Mesothelial cell of epicardium (in vitro differentiated cells): ENCODE results near the gene SUMO2. TPM values are rescaled to one million over a fixed set of nuclear protein-coding genes. Genes with fewer than 3 reads are reported as not detected.
"Not testable (repeated sequence)": the region's sequence is repeated elsewhere in the genome, so short reads cannot be mapped to it uniquely, and the experiment has no call there.

Experiments
- DNase-seq, 2 experiments: peaks; one replicate each; pipeline ENCODE4 v3.0.0; 2021; ENCODE audit warnings: low spot score in 2 of 2; ENCODE audit not compliant: unreplicated experiment in 2 of 2
- H3K27ac Mint-ChIP-seq: 2 replicates; pipeline ENCODE4 v1.8.0; 2021; ENCODE audit warnings: mixed read lengths
- H3K27me3 Mint-ChIP-seq: 2 replicates; pipeline ENCODE4 v1.8.0; 2021; ENCODE audit warnings: low read depth, mixed read lengths
- H3K36me3 Mint-ChIP-seq: 2 replicates; pipeline ENCODE4 v1.8.0; 2021; ENCODE audit warnings: mixed read lengths
- H3K4me1 Mint-ChIP-seq: 2 replicates; pipeline ENCODE4 v1.8.0; 2021; ENCODE audit warnings: mixed read lengths
- H3K4me3 Mint-ChIP-seq: 2 replicates; pipeline ENCODE4 v1.8.0; 2021; ENCODE audit warnings: mild to moderate bottlenecking, moderate library complexity, mixed read lengths
- H3K9me3 Mint-ChIP-seq: 2 replicates; pipeline ENCODE4 v1.8.0; 2021; ENCODE audit warnings: mixed read lengths
- total RNA-seq: library from RNA; stranded (reverse); gene quantifications from 3 replicates; pipeline ENCODE4 v1.2.1, GENCODE V29; 2021
- TF ChIP-seq, protein P1 (sequence below): fragments of 200-600 bp; sonication (generic); IDR thresholded peaks from one replicate; pipeline ENCODE4 v1.5.0; 2021; ENCODE audit warnings: antibody characterized with exemption; ENCODE audit not compliant: unreplicated experiment

The SUMO2 gene
- total RNA-seq, 1 donor from 2014 or later = 542 TPM

DNA sequence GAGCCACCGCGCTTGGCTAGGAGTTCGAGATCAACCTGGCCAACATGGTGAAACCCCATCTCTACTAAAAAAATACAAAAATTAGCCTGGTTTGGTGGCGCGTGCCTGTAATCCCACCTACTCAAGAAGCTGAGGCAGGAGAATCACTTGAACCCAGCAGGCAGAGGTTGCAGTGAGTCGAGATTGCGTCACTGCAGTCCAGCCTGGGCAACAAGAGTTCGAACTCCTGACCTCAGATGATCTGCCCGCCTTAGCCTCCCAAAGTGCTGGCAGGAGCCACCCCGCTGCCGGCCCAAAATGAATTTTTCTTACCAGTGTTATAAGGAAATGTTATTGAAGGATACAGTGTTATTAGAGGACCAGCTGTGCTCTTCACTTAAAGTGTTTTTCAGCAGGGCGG, 25.0 kb upstream of the SUMO2 start:
- H3K9me3 Mint-ChIP-seq = no peaks in the 10 kb centered on the region
- TF ChIP-seq, protein P1, sequence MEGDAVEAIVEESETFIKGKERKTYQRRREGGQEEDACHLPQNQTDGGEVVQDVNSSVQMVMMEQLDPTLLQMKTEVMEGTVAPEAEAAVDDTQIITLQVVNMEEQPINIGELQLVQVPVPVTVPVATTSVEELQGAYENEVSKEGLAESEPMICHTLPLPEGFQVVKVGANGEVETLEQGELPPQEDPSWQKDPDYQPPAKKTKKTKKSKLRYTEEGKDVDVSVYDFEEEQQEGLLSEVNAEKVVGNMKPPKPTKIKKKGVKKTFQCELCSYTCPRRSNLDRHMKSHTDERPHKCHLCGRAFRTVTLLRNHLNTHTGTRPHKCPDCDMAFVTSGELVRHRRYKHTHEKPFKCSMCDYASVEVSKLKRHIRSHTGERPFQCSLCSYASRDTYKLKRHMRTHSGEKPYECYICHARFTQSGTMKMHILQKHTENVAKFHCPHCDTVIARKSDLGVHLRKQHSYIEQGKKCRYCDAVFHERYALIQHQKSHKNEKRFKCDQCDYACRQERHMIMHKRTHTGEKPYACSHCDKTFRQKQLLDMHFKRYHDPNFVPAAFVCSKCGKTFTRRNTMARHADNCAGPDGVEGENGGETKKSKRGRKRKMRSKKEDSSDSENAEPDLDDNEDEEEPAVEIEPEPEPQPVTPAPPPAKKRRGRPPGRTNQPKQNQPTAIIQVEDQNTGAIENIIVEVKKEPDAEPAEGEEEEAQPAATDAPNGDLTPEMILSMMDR = no peak
- peaks cover 12% of the 10 kb centered on the region for H3K4me1 Mint-ChIP-seq
- H3K4me3 Mint-ChIP-seq = peak overlapping the region; percentile 38
- no peak for DNase-seq
- no peaks in the 10 kb centered on the region for H3K27me3 Mint-ChIP-seq
- peaks cover 13% of the 10 kb centered on the region for H3K36me3 Mint-ChIP-seq
- no peak overlapping the region for H3K27ac Mint-ChIP-seq

DNA sequence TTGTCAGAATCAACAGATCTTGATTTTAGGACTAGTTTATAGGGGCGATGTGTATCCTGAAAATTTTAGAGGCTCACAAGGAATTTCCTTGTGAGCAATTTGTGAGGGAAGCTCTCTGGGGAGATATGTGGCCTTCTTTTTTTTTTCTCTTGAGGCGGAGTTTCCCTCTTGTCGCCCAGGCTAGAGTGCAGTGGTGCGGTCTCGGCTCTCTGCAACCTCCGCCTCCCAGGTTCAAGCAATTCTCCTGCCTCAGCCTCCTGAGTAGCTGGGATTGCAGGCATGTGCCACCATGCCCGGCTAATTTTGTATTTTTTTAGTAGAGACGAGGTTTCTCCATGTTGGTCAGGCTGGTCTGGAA, 24.3 kb upstream of the SUMO2 start:
- Mint-ChIP-seq H3K4me3 (peak overlapping the region; percentile 96), H3K36me3 (peaks cover 13% of the 10 kb centered on the region), H3K4me1 (peaks cover 12% of the 10 kb centered on the region)
- not testable (repeated sequence) for H3K27me3 Mint-ChIP-seq, DNase-seq, H3K27ac Mint-ChIP-seq, H3K9me3 Mint-ChIP-seq

DNA sequence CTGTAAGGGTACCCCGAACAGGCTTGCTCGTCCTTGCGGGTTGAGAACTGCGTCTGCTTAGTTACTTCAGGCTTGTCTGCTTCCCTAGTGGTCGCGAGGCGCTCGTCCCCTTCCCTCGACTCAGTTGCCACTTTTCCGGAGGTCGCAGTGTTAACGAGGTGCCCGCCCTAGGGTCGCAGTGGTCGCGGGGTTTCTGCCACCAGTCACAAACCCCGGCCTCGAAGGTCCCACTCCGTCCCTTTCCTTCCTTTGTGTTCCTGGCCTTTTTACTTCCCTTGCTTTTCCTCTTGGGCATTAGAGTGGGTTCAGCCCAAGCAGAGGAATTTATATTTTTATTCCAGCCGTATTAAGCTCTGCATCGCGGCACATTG, 23.0 kb upstream of the SUMO2 start:
- H3K36me3 Mint-ChIP-seq = peaks cover 9% of the 10 kb centered on the region

GRCh38 chr17:75205037-75205792, 22.5 kb upstream of the SUMO2 start, which contains the start of gene NUP85:
Gene NUP85 (plus strand): TSS chr17:75205679. CDS start chr17:75205762, 83 bp downstream.
- H3K36me3 Mint-ChIP-seq = peaks cover 6% of the 10 kb centered on the region
- DNase-seq = peak; percentile 85 to 97
- peaks cover 12% of the 10 kb centered on the region for H3K4me1 Mint-ChIP-seq
- no peaks in the 10 kb centered on the region for H3K27me3 Mint-ChIP-seq
- H3K9me3 Mint-ChIP-seq = no peaks in the 10 kb centered on the region
- peak within 1 kb of the TSS; percentile 96 for H3K4me3 Mint-ChIP-seq
- H3K27ac Mint-ChIP-seq = peak within 1 kb of the TSS; percentile 100
- TF ChIP-seq, protein P1 = no peak

More for the DNA sequence above, 23.0 kb upstream of the SUMO2 start:
- peak overlapping the region; percentile 100 for H3K27ac Mint-ChIP-seq
- DNase-seq = no peak
- no peaks in the 10 kb centered on the region for H3K27me3 Mint-ChIP-seq
- H3K9me3 Mint-ChIP-seq = no peaks in the 10 kb centered on the region
- peak overlapping the region; percentile 96 for H3K4me3 Mint-ChIP-seq
- H3K4me1 Mint-ChIP-seq = peaks cover 12% of the 10 kb centered on the region
- TF ChIP-seq, protein P1 = no peak

DNA sequence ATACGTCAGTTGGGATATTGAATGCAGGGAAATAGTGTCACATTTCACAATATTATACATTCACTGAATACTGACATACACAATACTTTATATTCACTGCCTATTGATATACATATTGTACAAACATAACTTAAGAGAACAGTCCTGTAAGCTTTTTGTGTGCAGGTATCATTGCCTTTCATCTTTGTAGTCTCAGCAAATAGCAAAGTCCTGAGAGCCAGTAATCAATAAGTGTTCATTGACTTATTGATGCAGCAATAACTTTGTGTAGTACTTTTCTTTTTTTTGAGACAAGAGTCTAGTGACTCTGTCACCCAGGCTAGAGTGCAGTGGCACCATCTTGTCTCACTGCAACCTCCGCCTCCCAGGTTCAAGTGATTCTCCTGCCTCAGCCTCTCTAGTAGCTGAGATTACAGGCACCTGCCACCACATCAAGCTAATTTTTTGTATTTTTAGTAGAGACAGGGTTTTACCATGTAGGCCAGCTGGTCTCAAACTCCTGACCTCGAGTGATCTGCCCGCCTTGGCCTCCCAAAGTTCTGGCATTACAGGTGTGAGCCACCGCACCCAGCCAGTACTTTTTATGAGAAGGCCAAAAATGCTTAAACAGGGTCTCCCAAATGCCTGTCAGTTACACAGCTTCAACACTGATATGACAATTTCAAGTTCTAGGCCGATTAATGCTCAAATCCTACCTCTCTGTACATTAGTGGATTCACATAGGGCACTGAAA, 17.3 kb upstream of the SUMO2 start:
- Mint-ChIP-seq H3K36me3 (no peaks in the 10 kb centered on the region), H3K27me3 (no peaks in the 10 kb centered on the region), H3K4me3 (no peak overlapping the region), H3K4me1 (no peaks in the 10 kb centered on the region), H3K9me3 (no peaks in the 10 kb centered on the region), H3K27ac (no peak overlapping the region)
- no peak for DNase-seq
- TF ChIP-seq, protein P1 = no peak

- no peaks in the 10 kb centered on the region for H3K27me3 Mint-ChIP-seq
- DNase-seq = no peak
- H3K9me3 Mint-ChIP-seq = no peaks in the 10 kb centered on the region
- H3K4me1 Mint-ChIP-seq = no peaks in the 10 kb centered on the region
- H3K4me3 Mint-ChIP-seq = no peak overlapping the region
- H3K36me3 Mint-ChIP-seq = no peaks in the 10 kb centered on the region
- TF ChIP-seq, protein P1 = no peak
- no peak overlapping the region for H3K27ac Mint-ChIP-seq
Measured at GRCh38 chr17:75194879-75195278, 12.1 kb upstream of the SUMO2 start.
